Non-pigmented ciliary epithelial cell (primary cell): ENCODE data around the gene FOXK1.

Experiments
- DNase-seq: peaks from one replicate; pipeline ENCODE4 v3.0.0-alpha.2; 2010; ENCODE audit warnings: low read depth

FOXK1 gene

DNA sequence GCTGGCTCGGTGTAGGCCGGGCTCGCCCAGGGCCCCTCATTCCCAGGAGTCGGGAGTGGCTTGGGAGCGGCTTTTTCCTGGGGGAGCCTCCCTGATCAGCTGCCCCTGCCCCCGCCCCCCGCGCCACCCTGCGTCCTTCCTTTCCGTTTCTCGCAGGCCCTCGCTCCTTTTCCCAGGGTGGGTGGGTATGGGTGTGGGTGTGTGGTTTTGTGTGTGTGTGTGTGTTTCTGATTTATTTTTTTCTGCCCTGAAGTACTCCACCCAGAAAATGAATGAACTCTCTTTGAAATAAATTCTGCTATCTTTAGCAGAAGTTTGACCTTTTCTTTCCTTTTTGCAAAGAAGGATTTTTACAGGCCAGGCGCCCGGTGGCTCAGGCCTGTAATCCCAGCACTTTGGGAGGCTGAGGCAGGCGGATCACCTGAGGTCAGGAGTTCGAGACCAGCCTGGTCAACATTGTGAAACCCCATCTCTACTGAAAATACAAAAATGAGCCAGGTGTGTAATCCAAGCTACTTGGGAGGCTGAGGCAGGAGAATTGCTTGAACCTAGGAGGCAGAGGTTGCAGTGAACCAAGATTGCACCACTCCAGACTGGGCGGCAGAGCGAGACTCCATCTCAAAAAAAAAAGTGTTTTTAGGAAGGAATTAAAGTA, 63.3 kb downstream of the FOXK1 start:
- DNase-seq, result no peak

DNA sequence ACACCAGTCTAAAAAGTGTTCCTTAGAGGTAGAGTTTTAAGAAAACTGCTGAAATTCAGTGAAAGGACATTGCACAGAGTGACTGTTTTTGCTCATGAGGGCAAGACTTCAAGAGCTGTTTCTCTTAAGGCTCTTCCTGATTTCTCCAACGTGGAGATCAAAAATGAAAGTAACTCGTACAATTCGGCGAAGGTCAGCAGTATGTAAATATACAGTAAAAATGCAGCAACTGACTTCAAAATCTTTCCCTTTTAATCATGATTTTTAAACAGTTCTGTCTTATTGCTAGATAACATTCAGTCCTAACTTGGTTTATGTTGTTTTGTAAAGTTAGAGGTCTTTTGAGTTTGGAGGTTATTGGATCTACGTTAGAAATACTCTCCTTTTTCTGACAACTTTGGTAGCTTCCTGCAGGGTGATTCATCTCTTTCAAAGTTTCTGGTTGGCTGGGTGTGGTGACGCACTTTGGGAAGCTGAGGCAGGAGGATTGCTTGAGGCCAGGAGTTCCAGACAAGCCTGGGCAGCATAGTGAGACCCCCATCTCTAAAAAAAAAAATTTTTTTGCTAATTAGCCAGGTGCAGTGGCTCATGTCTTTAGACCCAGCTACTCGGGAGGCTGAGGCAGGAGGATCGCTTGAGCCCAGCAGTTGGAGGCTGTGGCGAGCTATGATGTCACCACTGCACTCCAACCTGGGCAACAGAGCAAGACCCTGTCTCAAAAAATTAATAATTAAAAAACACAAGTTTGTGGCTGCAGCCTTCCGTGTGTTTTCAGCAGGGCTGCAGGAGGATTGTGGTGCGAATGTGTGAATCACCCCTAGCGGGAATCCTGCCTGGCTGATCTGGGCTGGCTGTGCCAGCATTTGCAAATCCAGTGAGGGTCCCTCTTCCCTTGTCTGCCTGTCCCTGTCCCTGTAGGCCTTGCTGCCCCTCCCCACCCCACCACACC, 64.2 kb downstream of the FOXK1 start:
- no peak for DNase-seq

GRCh38 chr7:4747013-4747412, 64.9 kb downstream of the FOXK1 start:
- no peak for DNase-seq

DNA sequence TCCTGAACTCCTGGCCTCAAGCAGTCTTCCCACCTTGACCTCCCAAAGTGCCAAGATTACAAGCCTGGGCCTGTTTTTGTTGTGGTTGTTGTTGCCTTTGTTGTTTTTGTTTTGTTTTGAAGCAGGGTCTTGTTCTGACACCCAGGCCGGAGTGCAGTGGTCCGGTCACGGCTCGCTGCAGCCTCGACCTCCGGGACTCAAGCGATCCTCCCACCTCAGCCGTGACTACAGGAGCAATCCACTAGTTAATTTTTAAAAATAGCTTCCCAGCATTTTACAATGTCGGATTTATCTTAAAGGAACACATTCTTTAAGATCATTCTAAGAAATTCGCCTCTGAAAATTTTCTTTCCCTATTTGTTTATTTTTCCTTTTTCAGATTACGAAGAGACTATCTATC, 65.7 kb downstream of the FOXK1 start:
- DNase-seq, result no peak

GRCh38 chr7:4748231-4748681, 66.2 kb downstream of the FOXK1 start:
- DNase-seq, result no peak

DNA sequence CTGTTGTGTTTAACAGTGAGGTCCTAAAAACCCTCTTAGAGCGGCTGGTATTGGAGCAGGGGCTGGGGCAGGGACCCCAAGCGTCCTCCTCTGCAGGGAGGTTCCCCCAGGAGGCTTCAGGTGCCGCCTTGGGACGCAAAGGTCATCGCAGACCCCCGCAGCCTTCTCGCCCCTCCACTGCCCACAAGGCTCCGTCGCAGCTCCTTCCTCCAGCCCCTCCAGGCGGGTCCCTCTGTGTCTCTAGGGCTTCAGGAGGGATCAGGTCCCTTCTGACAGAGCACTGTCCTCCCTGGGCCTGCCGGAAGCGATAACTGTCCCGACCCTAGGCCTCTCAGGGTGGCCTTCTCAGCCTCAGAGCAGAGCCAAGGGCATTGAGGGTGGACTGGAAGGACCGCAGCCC, 67.3 kb downstream of the FOXK1 start:
- no peak for DNase-seq

GRCh38 chr7:4749798-4750197, 67.7 kb downstream of the FOXK1 start:
- no peak for DNase-seq

DNA sequence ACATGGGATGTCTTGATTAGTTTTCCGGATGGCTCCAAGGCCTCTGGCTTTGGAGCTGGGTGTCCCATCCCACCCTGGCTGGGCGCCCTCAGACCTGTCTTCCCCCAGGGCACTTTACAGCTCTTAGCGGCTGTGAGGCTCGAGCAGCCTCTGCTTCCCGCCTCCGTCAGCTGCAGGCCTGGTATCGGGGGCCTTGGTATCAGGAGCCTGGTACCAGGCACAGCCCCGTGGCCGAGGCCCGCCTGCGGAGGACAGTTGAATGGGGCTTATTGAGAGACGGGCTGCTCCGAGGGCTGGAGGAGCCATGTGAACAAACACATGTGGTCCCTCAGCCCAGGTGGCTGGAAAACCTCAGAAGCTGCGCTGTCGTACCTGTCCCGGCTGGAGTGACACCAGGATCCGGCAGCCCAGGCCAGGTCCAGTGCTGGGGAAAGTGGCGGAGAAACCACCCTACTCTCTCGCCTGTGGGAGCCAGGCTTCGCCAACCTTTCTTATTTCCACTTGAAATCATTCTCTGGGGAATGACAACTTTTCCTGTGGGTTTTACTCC, 69.4 kb downstream of the FOXK1 start:
- DNase-seq, result no peak

- no peak for DNase-seq
Measured at GRCh38 chr7:4753598-4754432, 71.7 kb downstream of the FOXK1 start.

GRCh38 chr7:4754433-4755010, 72.4 kb downstream of the FOXK1 start:
- no peak for DNase-seq

DNA sequence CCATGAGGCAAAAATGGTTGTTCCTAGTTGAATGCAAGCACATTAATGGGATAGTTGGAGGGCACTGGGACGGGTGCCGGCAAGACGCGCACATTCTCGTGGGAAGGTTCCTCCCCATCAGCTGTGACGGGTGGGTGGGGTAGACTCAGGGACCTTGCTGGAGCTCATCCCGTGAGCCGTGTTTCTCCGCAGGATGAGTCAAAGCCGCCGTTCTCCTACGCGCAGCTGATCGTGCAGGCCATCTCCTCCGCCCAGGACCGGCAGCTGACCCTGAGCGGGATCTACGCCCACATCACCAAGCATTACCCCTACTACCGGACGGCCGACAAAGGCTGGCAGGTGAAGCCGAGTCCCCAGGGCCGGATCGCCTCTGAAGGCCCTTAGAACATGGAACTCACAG, 73.0 kb downstream of the FOXK1 start:
- DNase-seq, result no peak

- DNase-seq, result no peak
Measured at GRCh38 chr7:4758111-4758510, 76.0 kb downstream of the FOXK1 start.

DNA sequence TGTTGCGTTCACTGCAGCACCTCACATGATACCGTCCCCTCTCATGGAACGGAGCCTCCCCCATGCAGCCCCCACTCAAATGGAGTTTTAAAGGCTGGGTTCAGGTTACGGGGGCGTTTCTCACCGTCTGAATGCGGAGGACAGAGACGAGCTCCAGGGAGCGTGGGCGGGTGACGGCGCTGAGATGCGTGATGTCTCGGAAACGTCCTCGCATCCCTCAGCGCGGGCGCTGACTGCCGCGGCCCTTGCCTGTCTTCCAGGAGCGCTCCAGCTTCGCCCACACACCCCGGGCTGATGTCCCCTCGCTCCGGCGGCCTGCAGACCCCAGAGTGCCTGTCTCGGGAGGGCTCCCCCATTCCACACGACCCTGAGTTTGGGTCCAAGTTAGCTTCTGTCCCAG, 76.7 kb downstream of the FOXK1 start:
- DNase-seq, result no peak

GRCh38 chr7:4759211-4759610, 77.1 kb downstream of the FOXK1 start:
- DNase-seq, result no peak

GRCh38 chr7:4760952-4761351, 78.9 kb downstream of the FOXK1 start:
- no peak for DNase-seq

DNA sequence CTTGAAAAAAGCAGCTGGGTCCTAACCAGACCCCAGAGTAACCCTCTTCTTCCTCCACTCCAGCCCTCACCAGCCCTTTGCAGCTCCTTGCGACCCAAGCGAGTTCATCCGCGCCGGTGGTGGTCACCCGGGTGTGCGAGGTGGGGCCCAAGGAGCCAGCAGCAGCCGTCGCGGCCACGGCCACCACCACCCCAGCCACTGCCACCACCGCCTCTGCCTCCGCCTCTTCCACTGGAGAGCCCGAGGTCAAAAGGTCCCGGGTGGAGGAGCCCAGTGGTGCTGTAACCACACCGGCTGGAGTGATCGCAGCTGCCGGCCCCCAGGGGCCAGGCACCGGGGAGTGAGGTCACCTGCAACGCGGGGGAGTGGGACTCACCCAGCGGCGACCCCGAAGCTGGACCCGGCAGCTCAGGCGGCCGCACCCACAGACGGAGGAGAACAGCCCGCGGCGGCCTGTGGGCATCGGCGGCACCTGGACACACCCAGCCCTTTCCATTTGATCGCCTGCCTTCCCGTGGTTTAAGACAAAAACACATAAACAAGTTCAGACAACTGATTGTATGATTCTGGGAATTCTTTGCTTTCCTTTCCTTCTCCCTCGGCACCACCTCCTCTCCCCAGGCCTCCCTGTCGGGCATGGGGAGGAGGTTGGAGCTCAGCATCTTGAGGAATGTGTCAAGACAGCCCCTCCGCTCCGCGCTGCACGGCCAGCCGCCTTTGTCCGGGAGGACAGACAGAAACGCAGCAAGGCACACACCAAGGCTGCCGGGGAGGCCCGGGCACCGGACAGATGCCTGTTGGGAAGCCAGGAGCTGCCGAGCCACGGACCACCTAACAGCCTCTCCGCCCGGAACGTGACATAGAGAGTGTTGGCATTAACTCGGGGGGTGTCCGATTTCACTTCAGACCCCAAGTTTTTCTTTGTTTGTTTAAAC, 80.3 kb downstream of the FOXK1 start:
- DNase-seq, result no peak

- DNase-seq, result no peak
Measured at GRCh38 chr7:4763091-4763793, 81.1 kb downstream of the FOXK1 start.

- no peak for DNase-seq
Measured at GRCh38 chr7:4763794-4764185, 81.7 kb downstream of the FOXK1 start.

DNA sequence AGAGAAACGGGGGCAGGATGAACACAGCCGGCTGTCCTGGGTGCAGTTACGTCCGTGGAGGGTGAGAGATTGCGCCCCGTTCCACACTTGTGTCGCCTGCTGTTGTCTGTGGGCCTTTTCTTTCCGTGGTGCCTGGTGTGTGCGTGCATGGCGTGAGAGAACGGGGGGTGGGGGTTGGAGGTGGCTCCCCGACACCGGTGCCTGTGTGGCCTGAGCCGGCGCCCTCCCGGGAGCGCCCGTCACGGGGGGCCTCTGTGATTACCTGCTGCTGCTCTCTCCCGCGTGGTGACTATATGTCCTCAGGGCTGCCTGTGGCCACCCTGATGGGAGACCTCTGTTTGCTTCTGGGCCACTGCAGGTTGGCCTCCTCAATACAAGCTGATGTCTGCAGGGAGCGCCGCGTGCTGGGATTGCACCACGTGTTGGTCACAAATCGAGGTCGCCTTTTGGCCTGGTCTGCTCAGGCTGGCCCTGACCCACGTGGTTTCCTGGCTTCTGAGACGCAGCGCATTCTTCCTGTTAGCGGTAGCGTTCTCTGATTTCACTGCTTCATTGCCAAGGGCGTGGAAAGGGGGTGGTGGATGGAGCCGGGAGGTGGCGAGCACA, 82.4 kb downstream of the FOXK1 start:
- no peak for DNase-seq
